GM23338 (cell line): ENCODE data around the gene SLC48A1.

ENCODE experiments used
- CREB1 ChIP-seq: fragments of 250-450 bp; sonication (Bioruptor Pico); IDR thresholded peaks from 2 replicates; pipeline ENCODE4 v1.5.0; 2020; ENCODE audit warnings: low read depth, mild to moderate bottlenecking, moderate library complexity
- EZH2 ChIP-seq: fragments of 200-600 bp; sonication (generic); IDR thresholded peaks from one replicate; pipeline ENCODE4 v1.8.0; 2017; ENCODE audit warnings: antibody characterized with exemption, mild to moderate bottlenecking, low read depth; ENCODE audit not compliant: unreplicated experiment
- EZH2phosphoT487 ChIP-seq: fragments of 200-600 bp; sonication (generic); IDR thresholded peaks from one replicate; pipeline ENCODE4 v1.8.1; 2018; ENCODE audit warnings: antibody characterized with exemption; ENCODE audit not compliant: unreplicated experiment
- JUNB ChIP-seq: IDR thresholded peaks from one replicate; pipeline ENCODE4 v1.6.1; 2016; ENCODE audit warnings: antibody characterized with exemption; ENCODE audit not compliant: unreplicated experiment
- NANOG ChIP-seq: IDR thresholded peaks from 2 replicates; pipeline ENCODE4 v1.6.1; 2016; ENCODE audit warnings: antibody characterized with exemption, borderline replicate concordance
- POLR2AphosphoS5 ChIP-seq: IDR thresholded peaks from 2 replicates; pipeline ENCODE4 v1.6.1; 2016; ENCODE audit warnings: antibody characterized with exemption, low read depth
- STAT1 ChIP-seq: IDR thresholded peaks from one replicate; pipeline ENCODE4 v1.6.1; 2016; ENCODE audit warnings: antibody characterized with exemption; ENCODE audit not compliant: unreplicated experiment
- ZNF114 ChIP-seq: fragments of 250-450 bp; sonication (Bioruptor Pico); IDR thresholded peaks from 2 replicates; pipeline ENCODE4 v1.5.0; 2020; ENCODE audit warnings: mild to moderate bottlenecking, moderate library complexity
- TF ChIP-seq, protein P1 (sequence below), 2 experiments: fragments of 200-600 bp in 1 of 2; sonication (generic) in 1 of 2; conservative IDR thresholded peaks; 2 replicates each; pipeline versions ENCODE4 v1.5.1 to v1.6.1; 2016 to 2017; ENCODE audit warnings: antibody characterized with exemption in 2 of 2, low read depth in 2 of 2, mild to moderate bottlenecking in 2 of 2, moderate library complexity in 1 of 2
- TF ChIP-seq, protein P2 (sequence below): IDR thresholded peaks from one replicate; pipeline ENCODE4 v1.6.1; 2018; ENCODE audit warnings: antibody characterized with exemption; ENCODE audit not compliant: unreplicated experiment
- TF ChIP-seq, protein P3 (sequence below): IDR thresholded peaks from 2 replicates; pipeline ENCODE4 v1.6.1; 2016; ENCODE audit warnings: antibody characterized with exemption

DNA sequence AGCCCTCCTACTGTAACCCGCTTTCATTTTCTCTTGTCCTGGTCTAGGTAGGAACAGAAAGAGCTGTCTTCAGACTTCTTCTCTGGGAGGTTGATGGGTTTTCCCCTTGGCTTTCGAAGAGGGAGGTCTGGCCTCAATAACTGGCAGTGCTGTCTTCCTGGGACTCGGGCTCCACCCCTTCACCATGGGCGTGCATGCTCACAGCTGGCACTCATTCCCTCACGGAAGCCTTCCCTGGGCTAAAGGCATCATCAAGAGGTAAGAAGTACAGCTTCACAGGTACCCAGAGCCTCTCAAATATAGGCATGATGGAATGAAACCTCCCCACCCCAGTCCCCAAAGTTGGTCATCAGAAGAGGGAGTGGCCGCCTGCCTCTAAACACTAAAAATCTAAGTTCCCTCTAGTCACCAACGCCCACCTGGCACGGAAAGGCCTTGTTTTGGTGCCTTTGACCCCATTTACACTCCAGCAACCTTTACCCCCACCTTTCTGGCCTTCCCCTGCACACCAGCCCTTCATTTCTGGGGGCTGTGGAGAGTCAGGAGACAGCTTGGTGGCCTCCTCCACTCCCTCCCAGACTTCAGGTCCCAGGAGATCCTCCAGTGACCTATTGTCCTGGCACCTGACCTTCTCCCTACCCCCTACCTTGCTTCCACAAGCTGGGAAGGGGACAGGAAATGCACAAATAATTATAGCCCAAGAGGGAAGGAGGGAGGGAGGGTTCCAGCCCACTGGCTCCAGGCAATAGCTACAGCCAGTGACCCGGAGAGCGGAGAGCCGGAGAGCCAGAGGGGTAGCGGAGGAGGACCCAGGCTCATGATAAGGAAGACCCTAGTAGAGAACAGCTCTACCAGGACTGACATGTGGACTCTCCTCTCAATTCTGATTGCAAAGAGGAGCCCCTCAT lies 17.1 kb upstream of the SLC48A1 start:
- TF ChIP-seq, protein P1, sequence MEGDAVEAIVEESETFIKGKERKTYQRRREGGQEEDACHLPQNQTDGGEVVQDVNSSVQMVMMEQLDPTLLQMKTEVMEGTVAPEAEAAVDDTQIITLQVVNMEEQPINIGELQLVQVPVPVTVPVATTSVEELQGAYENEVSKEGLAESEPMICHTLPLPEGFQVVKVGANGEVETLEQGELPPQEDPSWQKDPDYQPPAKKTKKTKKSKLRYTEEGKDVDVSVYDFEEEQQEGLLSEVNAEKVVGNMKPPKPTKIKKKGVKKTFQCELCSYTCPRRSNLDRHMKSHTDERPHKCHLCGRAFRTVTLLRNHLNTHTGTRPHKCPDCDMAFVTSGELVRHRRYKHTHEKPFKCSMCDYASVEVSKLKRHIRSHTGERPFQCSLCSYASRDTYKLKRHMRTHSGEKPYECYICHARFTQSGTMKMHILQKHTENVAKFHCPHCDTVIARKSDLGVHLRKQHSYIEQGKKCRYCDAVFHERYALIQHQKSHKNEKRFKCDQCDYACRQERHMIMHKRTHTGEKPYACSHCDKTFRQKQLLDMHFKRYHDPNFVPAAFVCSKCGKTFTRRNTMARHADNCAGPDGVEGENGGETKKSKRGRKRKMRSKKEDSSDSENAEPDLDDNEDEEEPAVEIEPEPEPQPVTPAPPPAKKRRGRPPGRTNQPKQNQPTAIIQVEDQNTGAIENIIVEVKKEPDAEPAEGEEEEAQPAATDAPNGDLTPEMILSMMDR (conservative IDR thresholded peaks at IDR 0.05; ENCODE audit: low read depth in 2 of 2): no peak
- TF ChIP-seq EZH2 (no peak), POLR2AphosphoS5 (no peak), CREB1 (CRISPR knock-in tag) (no peak), EZH2phosphoT487 (no peak), JUNB (no peak), NANOG (no peak), ZNF114 (no peak), STAT1 (no peak)
- TF ChIP-seq, protein P2, sequence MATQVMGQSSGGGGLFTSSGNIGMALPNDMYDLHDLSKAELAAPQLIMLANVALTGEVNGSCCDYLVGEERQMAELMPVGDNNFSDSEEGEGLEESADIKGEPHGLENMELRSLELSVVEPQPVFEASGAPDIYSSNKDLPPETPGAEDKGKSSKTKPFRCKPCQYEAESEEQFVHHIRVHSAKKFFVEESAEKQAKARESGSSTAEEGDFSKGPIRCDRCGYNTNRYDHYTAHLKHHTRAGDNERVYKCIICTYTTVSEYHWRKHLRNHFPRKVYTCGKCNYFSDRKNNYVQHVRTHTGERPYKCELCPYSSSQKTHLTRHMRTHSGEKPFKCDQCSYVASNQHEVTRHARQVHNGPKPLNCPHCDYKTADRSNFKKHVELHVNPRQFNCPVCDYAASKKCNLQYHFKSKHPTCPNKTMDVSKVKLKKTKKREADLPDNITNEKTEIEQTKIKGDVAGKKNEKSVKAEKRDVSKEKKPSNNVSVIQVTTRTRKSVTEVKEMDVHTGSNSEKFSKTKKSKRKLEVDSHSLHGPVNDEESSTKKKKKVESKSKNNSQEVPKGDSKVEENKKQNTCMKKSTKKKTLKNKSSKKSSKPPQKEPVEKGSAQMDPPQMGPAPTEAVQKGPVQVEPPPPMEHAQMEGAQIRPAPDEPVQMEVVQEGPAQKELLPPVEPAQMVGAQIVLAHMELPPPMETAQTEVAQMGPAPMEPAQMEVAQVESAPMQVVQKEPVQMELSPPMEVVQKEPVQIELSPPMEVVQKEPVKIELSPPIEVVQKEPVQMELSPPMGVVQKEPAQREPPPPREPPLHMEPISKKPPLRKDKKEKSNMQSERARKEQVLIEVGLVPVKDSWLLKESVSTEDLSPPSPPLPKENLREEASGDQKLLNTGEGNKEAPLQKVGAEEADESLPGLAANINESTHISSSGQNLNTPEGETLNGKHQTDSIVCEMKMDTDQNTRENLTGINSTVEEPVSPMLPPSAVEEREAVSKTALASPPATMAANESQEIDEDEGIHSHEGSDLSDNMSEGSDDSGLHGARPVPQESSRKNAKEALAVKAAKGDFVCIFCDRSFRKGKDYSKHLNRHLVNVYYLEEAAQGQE: no peak
- TF ChIP-seq, protein P3, sequence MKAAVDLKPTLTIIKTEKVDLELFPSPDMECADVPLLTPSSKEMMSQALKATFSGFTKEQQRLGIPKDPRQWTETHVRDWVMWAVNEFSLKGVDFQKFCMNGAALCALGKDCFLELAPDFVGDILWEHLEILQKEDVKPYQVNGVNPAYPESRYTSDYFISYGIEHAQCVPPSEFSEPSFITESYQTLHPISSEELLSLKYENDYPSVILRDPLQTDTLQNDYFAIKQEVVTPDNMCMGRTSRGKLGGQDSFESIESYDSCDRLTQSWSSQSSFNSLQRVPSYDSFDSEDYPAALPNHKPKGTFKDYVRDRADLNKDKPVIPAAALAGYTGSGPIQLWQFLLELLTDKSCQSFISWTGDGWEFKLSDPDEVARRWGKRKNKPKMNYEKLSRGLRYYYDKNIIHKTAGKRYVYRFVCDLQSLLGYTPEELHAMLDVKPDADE: no peak
